ENCODE measurements around the gene APOL6.
"Not testable (repeated sequence)": the region's sequence is repeated elsewhere in the genome, so short reads cannot be mapped to it uniquely, and the experiment has no call there.

Gene APOL6

GRCh38 chr22:35618427-35619223 lies 29.6 kb upstream of the APOL6 start:
- no peak for DNase-seq

GRCh38 chr22:35619336-35620094 lies 28.7 kb upstream of the APOL6 start:
- DNase-seq = no peak

- peak; percentile 40 for DNase-seq
Measured at GRCh38 chr22:35620624-35621251, 27.5 kb upstream of the APOL6 start.

GRCh38 chr22:35621451-35621850 lies 26.8 kb upstream of the APOL6 start:
- DNase-seq = no peak

GRCh38 chr22:35622191-35622913 lies 25.9 kb upstream of the APOL6 start:
- peak; percentile 84 for DNase-seq

GRCh38 chr22:35623885-35624284 lies 24.4 kb upstream of the APOL6 start:
- DNase-seq = not testable (repeated sequence)

- no peak for DNase-seq
Measured at GRCh38 chr22:35624547-35624946, 23.7 kb upstream of the APOL6 start.

GRCh38 chr22:35625763-35626432 lies 22.3 kb upstream of the APOL6 start:
- DNase-seq = no peak

GRCh38 chr22:35627267-35628041 lies 20.8 kb upstream of the APOL6 start:
- DNase-seq = no peak

- DNase-seq = no peak
Measured at GRCh38 chr22:35628732-35629131, 19.5 kb upstream of the APOL6 start.

- no peak for DNase-seq
Measured at GRCh38 chr22:35629406-35630216, 18.6 kb upstream of the APOL6 start.

- no peak for DNase-seq
Measured at GRCh38 chr22:35630387-35630793, 17.9 kb upstream of the APOL6 start.

- no peak for DNase-seq
Measured at GRCh38 chr22:35630891-35631290, 17.4 kb upstream of the APOL6 start.

GRCh38 chr22:35631597-35631996 lies 16.6 kb upstream of the APOL6 start:
- DNase-seq = no peak

GRCh38 chr22:35632935-35633334 lies 15.3 kb upstream of the APOL6 start:
- no peak for DNase-seq

GRCh38 chr22:35633520-35633919 lies 14.7 kb upstream of the APOL6 start:
- no peak for DNase-seq

- DNase-seq = no peak
Measured at GRCh38 chr22:35634015-35634414, 14.2 kb upstream of the APOL6 start.

- DNase-seq = no peak
Measured at GRCh38 chr22:35634943-35635540, 13.2 kb upstream of the APOL6 start.

GRCh38 chr22:35637254-35637653 lies 11.0 kb upstream of the APOL6 start:
- no peak for DNase-seq

GRCh38 chr22:35638001-35638400 lies 10.2 kb upstream of the APOL6 start:
- no peak for DNase-seq
